ENCODE data around the gene PA2G4. TPM values are rescaled to one million over a fixed set of nuclear protein-coding genes. Genes with fewer than 3 reads are reported as not detected.

The PA2G4 gene
- total and polyA plus RNA-seq, 10 of the 15 experiments (the other 5 are each of a cell fraction or from before 2014, with no cell fraction given), result 148 to 514 (median 406) TPM

- no peak for TF ChIP-seq REST (IDR thresholded peaks at IDR 0.05; ENCODE audit: low read depth, low read length)
- peak; percentile 52; the same call in 1 of the 2 replicates for TF ChIP-seq POLR2AphosphoS5 (IDR thresholded peaks at IDR 0.05; ENCODE audit: low read length)
- TF ChIP-seq SMC3 (IDR thresholded peaks at IDR 0.05; ENCODE audit: borderline replicate concordance, low read length), result no peak
- no peak for TF ChIP-seq HDAC2 (IDR thresholded peaks at IDR 0.05)
- no peak for TF ChIP-seq FOS (IDR thresholded peaks at IDR 0.05; ENCODE audit: borderline replicate concordance, extremely low read depth, insufficient read length)
- TF ChIP-seq SMAD1 (IDR thresholded peaks at IDR 0.05; ENCODE audit: low read depth, partially characterized antibody), result no peak
- TF ChIP-seq SREBF2 (IDR thresholded peaks at IDR 0.05; ENCODE audit: low read length), result no peak
- TF ChIP-seq POLR2AphosphoS2 (IDR thresholded peaks at IDR 0.05; ENCODE audit: low read depth, low read length), result no peak; the same call in 1 of the 2 replicates
- TF ChIP-seq, protein P1, sequence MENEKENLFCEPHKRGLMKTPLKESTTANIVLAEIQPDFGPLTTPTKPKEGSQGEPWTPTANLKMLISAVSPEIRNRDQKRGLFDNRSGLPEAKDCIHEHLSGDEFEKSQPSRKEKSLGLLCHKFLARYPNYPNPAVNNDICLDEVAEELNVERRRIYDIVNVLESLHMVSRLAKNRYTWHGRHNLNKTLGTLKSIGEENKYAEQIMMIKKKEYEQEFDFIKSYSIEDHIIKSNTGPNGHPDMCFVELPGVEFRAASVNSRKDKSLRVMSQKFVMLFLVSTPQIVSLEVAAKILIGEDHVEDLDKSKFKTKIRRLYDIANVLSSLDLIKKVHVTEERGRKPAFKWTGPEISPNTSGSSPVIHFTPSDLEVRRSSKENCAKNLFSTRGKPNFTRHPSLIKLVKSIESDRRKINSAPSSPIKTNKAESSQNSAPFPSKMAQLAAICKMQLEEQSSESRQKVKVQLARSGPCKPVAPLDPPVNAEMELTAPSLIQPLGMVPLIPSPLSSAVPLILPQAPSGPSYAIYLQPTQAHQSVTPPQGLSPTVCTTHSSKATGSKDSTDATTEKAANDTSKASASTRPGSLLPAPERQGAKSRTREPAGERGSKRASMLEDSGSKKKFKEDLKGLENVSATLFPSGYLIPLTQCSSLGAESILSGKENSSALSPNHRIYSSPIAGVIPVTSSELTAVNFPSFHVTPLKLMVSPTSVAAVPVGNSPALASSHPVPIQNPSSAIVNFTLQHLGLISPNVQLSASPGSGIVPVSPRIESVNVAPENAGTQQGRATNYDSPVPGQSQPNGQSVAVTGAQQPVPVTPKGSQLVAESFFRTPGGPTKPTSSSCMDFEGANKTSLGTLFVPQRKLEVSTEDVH (IDR thresholded peaks at IDR 0.05; ENCODE audit: low read depth, partially characterized antibody), result no peak
- peak; percentile 77 for TF ChIP-seq SIN3A (IDR thresholded peaks at IDR 0.05; ENCODE audit: low read depth, low read length)
- peak; percentile 90 for TF ChIP-seq NR2C1 (IDR thresholded peaks at IDR 0.05)
- no peak for TF ChIP-seq CBX5 (IDR thresholded peaks at IDR 0.05; ENCODE audit: low read depth)
- TF ChIP-seq, protein P2, sequence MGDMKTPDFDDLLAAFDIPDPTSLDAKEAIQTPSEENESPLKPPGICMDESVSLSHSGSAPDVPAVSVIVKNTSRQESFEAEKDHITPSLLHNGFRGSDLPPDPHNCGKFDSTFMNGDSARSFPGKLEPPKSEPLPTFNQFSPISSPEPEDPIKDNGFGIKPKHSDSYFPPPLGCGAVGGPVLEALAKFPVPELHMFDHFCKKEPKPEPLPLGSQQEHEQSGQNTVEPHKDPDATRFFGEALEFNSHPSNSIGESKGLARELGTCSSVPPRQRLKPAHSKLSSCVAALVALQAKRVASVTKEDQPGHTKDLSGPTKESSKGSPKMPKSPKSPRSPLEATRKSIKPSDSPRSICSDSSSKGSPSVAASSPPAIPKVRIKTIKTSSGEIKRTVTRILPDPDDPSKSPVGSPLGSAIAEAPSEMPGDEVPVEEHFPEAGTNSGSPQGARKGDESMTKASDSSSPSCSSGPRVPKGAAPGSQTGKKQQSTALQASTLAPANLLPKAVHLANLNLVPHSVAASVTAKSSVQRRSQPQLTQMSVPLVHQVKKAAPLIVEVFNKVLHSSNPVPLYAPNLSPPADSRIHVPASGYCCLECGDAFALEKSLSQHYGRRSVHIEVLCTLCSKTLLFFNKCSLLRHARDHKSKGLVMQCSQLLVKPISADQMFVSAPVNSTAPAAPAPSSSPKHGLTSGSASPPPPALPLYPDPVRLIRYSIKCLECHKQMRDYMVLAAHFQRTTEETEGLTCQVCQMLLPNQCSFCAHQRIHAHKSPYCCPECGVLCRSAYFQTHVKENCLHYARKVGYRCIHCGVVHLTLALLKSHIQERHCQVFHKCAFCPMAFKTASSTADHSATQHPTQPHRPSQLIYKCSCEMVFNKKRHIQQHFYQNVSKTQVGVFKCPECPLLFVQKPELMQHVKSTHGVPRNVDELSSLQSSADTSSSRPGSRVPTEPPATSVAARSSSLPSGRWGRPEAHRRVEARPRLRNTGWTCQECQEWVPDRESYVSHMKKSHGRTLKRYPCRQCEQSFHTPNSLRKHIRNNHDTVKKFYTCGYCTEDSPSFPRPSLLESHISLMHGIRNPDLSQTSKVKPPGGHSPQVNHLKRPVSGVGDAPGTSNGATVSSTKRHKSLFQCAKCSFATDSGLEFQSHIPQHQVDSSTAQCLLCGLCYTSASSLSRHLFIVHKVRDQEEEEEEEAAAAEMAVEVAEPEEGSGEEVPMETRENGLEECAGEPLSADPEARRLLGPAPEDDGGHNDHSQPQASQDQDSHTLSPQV (IDR thresholded peaks at IDR 0.05), result no peak
- 0 out of 2 replicates have a peak, but pooled peaks have one; percentile 8 for TF ChIP-seq EED (IDR thresholded peaks at IDR 0.05; ENCODE audit: low read depth)
- TF ChIP-seq CEBPZ (IDR thresholded peaks at IDR 0.05; ENCODE audit: low read depth, low read length), result no peak
- no peak for TF ChIP-seq CHD4 (IDR thresholded peaks at IDR 0.05)
Measured at GRCh38 chr12:56152132-56152755, 47.9 kb downstream of the PA2G4 start, which contains the start of gene MYL6B (continued).
